Lung microvascular endothelial cell (primary cell): ENCODE measurements around the gene RSRC2. TPM values are rescaled to one million over a fixed set of nuclear protein-coding genes. Genes with fewer than 3 reads are reported as not detected.
A peak's percentile ranks its signal among the peaks of the same experiment; 100 is the strongest.
"Not testable (repeated sequence)": the region's sequence is repeated elsewhere in the genome, so short reads cannot be mapped to it uniquely, and the experiment has no call there.

Source experiments
- DNase-seq, 2 donors: peaks; one replicate each; pipeline versions ENCODE4 v3.0.0 to v3.0.0-alpha.2; 2010; ENCODE audit warnings: low read depth in 2 of 2
- total RNA-seq: library from RNA; depleted of rRNA; stranded (reverse); fragments of >200 nt; gene quantifications from 2 replicates; pipeline ENCODE4 v1.2.1, GENCODE V29; 2014

The RSRC2 gene, protein sequence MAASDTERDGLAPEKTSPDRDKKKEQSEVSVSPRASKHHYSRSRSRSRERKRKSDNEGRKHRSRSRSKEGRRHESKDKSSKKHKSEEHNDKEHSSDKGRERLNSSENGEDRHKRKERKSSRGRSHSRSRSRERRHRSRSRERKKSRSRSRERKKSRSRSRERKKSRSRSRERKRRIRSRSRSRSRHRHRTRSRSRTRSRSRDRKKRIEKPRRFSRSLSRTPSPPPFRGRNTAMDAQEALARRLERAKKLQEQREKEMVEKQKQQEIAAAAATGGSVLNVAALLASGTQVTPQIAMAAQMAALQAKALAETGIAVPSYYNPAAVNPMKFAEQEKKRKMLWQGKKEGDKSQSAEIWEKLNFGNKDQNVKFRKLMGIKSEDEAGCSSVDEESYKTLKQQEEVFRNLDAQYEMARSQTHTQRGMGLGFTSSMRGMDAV
- total RNA-seq: 19.6 and 28.0 TPM in 2 replicates

GRCh38 chr12:122526683-122527477 is at the start of gene RSRC2, which contains the start of gene KNTC1:
RSRC2 (minus strand) TSS chr12:122526936; CDS start chr12:122526853, 83 bp downstream.
KNTC1 (plus strand) TSS chr12:122527249; CDS start chr12:122530064, 2,815 bp downstream.
- DNase-seq: peak; percentile 99 to 100

DNA sequence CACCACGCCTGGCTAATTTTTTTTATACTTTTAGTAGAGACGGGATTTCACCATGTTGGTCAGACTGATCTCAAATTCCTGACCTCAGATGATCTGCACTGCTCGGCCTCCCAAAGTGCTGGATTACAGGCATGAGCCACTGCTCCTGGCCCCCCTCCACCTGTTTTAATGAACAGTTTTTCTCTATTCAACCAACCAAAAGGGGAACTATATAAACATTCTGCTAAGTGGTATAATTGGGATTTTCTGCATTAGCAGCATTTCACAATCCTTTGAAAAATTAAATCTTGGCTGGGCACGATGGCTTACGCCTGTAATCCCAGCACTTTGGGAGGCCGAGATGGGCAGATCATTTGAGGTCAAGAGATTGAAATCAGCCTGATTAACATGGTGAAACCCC is 45.1 kb upstream of the RSRC2 start:
- DNase-seq: no peak

DNA sequence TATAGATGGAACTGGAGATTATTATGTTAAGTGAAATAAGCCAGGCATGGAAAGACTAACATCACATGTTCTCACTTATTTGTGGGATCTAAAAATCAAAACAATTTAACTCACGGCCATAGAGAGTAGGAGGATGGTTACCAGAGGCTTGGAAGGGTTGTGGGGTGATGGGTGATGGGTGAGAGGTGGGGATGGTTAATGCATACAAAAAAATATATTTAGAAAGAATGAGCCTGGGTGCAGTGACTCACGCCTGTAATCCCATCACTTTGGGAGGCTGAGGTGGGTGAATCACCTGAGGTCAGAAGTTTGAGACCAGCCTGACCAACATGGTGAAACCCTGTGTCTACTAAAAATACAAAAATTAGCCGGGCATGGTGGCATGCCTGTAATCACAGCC is 43.3 kb upstream of the RSRC2 start:
- not testable (repeated sequence) for DNase-seq

GRCh38 chr12:122569288-122569687 is 42.6 kb upstream of the RSRC2 start:
- DNase-seq: no peak

DNA sequence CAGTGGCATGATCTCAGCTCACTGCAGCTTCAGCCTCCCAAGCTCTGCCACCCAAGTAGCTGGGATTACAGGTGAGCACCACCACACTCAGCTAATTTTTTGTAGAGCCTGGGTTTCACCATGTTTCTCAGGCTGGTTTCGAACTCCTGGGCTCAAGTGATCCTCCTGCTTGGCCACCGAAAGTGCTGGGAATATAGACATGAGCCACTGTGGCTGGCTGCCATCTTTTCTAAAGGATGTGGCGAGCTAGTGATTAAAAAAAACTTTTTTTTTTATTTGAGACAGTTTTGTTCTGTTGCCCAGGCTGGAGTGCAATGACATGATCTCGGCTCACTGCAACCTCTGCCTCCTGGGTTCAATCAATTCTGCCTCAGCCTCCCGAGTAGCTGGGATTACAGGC is 40.1 kb upstream of the RSRC2 start:
- DNase-seq: not testable (repeated sequence)

- DNase-seq: no peak
Measured at GRCh38 chr12:122563361-122563760, 36.6 kb upstream of the RSRC2 start.

DNA sequence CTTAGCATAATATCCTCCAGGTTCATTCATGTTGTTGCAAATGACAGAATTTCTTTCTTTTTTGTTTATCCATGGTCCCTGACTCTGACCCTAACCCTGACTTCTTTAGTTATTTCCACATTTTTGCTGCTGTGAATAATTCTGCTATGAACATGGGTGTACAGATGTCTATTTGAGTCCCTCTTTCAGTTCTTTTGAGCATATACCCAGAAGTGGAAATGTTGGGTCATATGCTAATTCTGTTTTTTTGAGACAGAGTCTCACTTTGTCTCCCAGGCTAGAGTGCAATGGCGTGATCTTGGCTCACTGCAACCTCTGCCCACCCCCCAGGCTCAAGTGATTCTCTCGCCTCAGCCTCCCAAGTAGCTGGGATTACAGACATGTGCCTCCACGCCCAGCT is 33.4 kb upstream of the RSRC2 start:
- DNase-seq: no peak

GRCh38 chr12:122558745-122559641 is 32.3 kb upstream of the RSRC2 start:
- no peak for DNase-seq

- peak in 1 of 2 donors; percentile 39 for DNase-seq
Measured at GRCh38 chr12:122547330-122547729, 20.6 kb upstream of the RSRC2 start.

DNA sequence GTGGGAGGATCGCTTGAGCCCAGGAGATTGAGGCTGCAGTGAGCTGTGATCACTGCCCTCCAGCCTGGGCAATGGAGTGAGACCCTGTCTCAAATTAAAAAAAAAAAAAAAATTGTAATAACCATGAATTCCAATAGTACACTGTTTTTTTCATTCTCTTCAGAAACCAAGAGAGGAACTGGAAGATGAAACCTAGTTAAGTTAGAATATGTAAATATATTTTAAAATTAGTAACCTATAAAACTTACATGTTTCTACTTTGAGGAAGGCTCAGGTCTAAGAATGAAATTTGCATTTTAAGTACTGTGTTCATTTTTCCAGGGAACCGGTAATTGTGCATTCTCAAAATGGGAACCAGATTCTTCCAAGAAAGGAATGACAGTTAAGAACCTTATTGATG is 19.1 kb upstream of the RSRC2 start:
- DNase-seq: no peak

- DNase-seq: no peak
Measured at GRCh38 chr12:122544537-122544936, 17.8 kb upstream of the RSRC2 start.

GRCh38 chr12:122538496-122538895 is 11.8 kb upstream of the RSRC2 start:
- no peak for DNase-seq

GRCh38 chr12:122537021-122537420 is 10.3 kb upstream of the RSRC2 start:
- no peak for DNase-seq

DNA sequence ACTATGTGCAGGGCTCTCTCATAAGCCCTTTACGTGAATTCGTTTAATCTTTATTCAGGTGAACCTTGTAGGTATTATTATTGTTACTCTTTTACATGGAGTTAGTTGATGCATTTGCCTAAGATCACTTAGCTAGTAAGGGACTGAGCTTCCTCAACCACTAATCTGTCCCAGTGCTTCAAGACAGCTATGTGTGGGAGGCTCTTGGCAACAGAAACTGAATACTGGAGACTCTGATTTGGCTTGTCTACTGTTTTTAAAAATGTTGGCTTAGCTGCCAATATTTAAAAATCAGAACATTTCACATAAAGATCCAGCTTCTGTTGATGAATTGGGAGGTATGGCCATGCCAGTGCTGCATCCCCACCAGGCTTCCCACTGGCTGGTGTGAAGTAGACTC is 7.1 kb upstream of the RSRC2 start:
- DNase-seq: no peak

GRCh38 chr12:122528992-122529391 is 2.3 kb upstream of the RSRC2 start:
- no peak for DNase-seq

DNA sequence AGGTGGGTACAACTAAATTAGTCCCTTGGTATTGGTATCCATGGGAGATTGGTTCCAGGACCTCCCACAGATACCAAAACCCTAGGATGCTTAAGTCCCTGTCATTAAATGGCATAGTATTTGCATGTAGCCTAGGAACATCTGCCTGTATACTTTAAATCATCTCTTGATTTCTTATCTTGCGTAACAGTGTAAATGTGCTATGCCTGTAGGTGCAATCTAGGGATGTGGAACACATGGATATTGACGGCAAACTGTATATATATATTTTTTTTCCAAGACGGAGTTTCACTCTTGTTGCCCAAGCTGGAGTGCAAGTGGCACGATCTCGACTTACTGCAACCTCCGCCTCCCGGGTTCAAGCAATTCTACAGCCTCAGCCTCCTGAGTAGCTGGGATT is 1.8 kb upstream of the RSRC2 start:
- no peak for DNase-seq

- peak; percentile 28 to 67 for DNase-seq
Measured at GRCh38 chr12:122527478-122527944, 775 bp upstream of the RSRC2 start.

DNA sequence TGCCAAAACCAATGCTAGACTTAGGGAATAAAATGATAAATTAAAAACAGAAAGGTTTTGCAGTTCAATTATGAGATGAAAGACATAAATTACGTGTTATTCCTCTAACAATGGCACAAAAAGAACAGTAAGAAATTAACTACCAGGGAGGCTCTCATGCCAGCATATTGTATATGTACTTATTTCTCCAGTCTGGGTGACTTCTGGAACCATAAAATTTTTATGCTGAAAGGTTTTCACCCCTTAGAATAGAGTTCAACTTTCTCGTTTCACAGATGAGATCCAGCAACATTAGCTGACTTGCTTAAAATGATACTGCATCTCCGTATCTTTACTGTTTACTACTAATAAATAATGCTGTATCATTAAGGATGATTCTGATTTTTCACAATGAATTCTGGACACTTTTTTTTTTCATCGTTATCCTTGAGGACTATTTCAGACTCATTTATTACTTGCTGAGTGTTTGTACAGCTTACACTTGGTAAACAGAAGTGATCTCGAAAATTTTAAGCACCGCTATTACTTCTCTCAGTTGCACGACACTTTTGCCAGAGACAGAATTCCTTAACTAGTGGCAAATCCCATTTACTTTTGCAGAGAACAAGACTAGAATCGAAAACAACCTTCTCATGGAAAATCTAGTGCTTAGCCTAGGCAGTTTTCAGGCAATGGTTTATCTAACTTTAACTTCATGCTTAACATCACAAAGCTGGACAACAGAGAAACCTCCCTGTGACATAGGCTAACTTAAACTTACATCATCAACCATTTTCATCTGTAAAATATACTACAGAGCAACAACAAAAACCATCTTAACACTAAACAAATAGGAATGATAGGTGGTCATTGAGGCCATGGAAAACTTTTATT is 2.7 kb downstream of the RSRC2 start:
- DNase-seq: no peak

- no peak for DNase-seq
Measured at GRCh38 chr12:122523280-122523679, 3.5 kb downstream of the RSRC2 start.

DNA sequence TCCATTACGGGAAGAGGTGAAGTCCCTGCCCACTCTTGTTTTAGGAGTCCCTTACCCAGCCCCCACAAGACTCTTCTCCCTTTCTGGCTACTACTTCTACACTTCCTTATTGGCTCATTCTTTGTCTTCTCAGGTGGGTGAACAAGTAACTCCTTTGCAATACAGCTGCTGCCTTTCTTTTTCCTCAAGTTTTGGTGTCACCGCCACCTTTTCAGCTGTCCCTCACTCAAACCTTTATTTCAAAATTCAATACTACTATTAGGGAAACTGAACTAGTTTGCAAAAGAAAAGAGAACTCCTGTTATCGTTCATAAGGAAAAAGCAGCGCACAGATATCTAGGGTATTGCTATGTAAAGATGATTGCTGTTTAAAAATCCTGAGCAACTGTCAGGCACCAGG is 6.1 kb downstream of the RSRC2 start:
- no peak for DNase-seq
